H1 (cell line): ENCODE data around the gene FAM24A.
"Not testable (repeated sequence)": the region's sequence is repeated elsewhere in the genome, so short reads cannot be mapped to it uniquely, and the experiment has no call there.

Experiments
- CTCF ChIP-seq, 3 experiments: IDR thresholded peaks; 1 replicate in 2 of 3; 2 replicates in 1 of 3; pipeline versions ENCODE4 v1.5.1 to v1.6.1; 2011; ENCODE audit warnings: low read length in 3 of 3, mild to moderate bottlenecking in 3 of 3, inconsistent platforms in 2 of 3, low read depth in 1 of 3, moderate library complexity in 1 of 3; ENCODE audit not compliant: insufficient read depth in 1 of 3; ENCODE audit errors: control extremely low read depth in 1 of 3
- E2F6 ChIP-seq: IDR thresholded peaks from 2 replicates; pipeline ENCODE4 v1.6.1; 2012; ENCODE audit warnings: inconsistent platforms
- EP300 ChIP-seq, 2 experiments: IDR thresholded peaks; 1 replicate in 1 of 2; 2 replicates in 1 of 2; pipeline ENCODE4 v1.6.1; 2011 to 2012; ENCODE audit warnings: low read depth in 2 of 2, low read length in 2 of 2, mild to moderate bottlenecking in 2 of 2, borderline replicate concordance in 1 of 2, inconsistent platforms in 1 of 2, moderate library complexity in 1 of 2
- POLR2A ChIP-seq, 2 experiments: IDR thresholded peaks; 1 replicate in 1 of 2; 2 replicates in 1 of 2; pipeline ENCODE4 v1.6.1; 2011; ENCODE audit warnings: low read depth in 2 of 2, low read length in 2 of 2, mild to moderate bottlenecking in 2 of 2; ENCODE audit errors: control extremely low read depth in 1 of 2
- RNF2 ChIP-seq: fragments of 200-900, 300-1000 bp; sonication (generic); IDR thresholded peaks from 2 replicates; pipeline ENCODE4 v1.7.1; 2016; ENCODE audit warnings: borderline replicate concordance, low read depth, mild to moderate bottlenecking, antibody characterized with exemption, low read length; ENCODE audit not compliant: poor library complexity, severe bottlenecking; ENCODE audit errors: missing control alignments
- RXRA ChIP-seq: IDR thresholded peaks from 2 replicates; pipeline ENCODE4 v1.6.1; 2011; ENCODE audit warnings: low read depth, mild to moderate bottlenecking, low read length, moderate library complexity; ENCODE audit not compliant: insufficient read depth
- SIN3A ChIP-seq, 2 experiments: IDR thresholded peaks in 1 of 2; conservative IDR thresholded peaks in 1 of 2; 2 replicates each; pipeline ENCODE4 v1.6.1; 2011 to 2012; ENCODE audit warnings: low read length in 2 of 2, improper control_type of control experiment in 1 of 2, low read depth in 1 of 2, mild to moderate bottlenecking in 1 of 2
- SIX5 ChIP-seq: IDR thresholded peaks from 2 replicates; pipeline ENCODE4 v1.6.1; 2011; ENCODE audit warnings: mild to moderate bottlenecking, low read depth, low read length
- SRF ChIP-seq: IDR thresholded peaks from 2 replicates; pipeline ENCODE4 v1.6.1; 2011; ENCODE audit warnings: mild to moderate bottlenecking, low read depth, low read length, moderate library complexity
- ZNF274 ChIP-seq: IDR thresholded peaks from 2 replicates; pipeline ENCODE4 v1.7.0; 2012; ENCODE audit warnings: low read length, borderline replicate concordance; ENCODE audit errors: extremely low read depth

- TF ChIP-seq SIX5; RXRA; CTCF (IDR thresholded peaks at IDR 0.05; ENCODE audit: control extremely low read depth in 1 of 3, insufficient read depth in 1 of 3, low read depth in 1 of 3, low read length in 3 of 3); E2F6; POLR2A (IDR thresholded peaks at IDR 0.05; ENCODE audit: control extremely low read depth in 1 of 2, low read depth in 2 of 2, low read length in 2 of 2); SIN3A (conservative IDR thresholded peaks at IDR 0.05 in 1 of 2, IDR thresholded peaks at IDR 0.05 in 1 of 2; ENCODE audit: low read depth in 1 of 2, low read length in 2 of 2); SRF; EP300 (IDR thresholded peaks at IDR 0.05; ENCODE audit: borderline replicate concordance in 1 of 2, low read depth in 2 of 2, low read length in 2 of 2); RNF2; ZNF274: not testable (repeated sequence)
Measured at GRCh38 chr10:122903861-122904260, 6.5 kb upstream of the FAM24A start.
